ENCODE data around the gene TUBB4B.

The TUBB4B gene

DNA sequence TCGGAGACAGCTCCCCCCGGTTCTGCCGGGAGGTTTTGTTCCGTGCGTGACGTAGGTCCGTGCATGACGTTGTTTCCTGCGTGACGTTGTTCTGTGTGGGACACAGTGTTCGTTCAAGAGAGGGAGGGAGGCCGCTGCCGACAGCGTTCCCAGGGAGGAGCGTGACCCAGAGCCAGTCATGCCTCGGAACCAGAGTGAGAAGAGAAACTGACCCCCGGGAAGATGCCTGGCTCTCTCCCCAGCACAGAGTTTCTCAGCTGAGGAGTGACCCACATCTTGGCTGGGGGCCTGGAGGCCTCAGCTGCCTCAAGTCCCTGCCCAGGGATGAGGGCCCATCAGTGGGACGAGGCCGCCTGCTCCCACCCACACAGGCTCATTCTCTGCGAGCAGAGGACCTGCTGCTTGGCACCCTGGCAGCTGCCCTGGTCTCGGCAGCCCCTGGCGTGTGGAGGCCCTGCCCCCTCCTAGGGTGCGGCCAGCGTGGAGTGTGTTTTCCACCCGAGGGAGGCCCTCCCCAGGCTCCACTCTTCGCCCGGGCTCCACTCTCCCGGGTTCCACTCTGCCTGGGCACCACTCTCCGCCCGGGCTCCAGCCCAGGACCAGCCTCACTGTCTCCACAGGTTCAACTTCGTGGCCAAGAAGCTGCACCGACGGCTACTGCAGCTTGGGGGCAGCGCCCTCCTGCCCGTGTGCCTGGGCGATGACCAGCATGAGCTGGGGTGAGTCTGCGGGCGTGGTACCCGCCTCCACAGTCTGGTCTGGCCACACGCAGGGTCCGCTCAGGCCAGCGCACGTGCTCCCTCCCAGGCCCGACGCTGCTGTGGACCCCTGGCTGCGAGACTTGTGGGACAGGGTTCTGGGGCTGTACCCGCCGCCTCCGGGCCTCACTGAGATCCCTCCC lies 27.7 kb upstream of the TUBB4B start:
- DNase-seq, result no peak

DNA sequence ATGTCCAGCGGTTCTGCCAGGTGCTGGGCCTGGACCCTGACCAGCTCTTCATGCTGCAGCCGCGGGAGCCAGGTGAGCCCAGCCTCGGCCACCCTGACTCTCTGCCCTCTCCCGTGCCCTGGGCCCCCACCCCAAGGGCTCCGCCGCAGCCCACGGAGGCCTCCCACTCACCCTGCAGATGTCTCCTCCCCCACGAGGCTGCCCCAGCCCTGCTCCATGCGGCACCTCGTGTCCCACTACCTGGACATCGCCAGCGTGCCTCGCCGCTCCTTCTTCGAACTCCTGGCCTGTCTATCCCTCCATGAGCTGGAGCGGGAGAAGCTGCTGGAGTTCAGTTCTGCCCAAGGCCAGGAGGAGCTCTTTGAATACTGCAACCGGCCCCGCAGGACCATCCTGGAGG lies 26.5 kb upstream of the TUBB4B start:
- DNase-seq, result no peak

DNA sequence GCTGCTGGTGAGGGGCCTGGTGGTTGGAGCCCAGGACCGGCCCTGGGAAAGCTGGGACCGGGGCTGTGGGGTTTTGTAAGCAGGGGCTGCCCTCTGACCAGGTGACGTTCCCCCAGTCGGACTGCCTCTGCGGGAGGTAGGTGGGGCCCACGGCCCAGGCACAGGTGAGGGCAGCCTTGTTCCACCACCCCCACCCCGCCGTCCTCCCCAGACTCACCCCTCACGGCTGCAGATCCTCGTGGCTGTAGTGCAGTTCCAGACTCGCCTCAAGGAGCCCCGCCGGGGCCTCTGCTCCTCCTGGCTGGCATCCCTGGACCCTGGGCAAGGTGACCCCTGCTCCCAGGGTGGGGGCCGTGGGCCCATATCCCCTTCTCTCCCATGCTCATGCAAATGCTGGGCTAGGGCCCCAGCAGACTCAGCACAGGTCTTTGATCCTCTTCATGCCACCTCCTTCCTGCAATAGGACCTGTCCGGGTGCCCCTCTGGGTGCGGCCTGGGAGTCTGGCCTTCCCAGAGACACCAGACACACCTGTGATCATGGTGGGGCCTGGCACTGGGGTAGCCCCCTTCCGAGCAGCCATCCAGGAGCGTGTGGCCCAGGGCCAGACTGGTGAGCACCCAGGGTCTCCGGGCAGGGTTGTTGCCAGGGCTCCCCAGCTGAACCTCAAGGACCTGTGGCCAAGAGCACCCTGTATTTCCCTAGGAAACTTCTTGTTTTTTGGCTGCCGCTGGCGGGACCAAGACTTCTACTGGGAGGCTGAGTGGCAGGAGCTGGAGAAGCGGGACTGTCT lies 25.7 kb upstream of the TUBB4B start:
- DNase-seq, result no peak

DNA sequence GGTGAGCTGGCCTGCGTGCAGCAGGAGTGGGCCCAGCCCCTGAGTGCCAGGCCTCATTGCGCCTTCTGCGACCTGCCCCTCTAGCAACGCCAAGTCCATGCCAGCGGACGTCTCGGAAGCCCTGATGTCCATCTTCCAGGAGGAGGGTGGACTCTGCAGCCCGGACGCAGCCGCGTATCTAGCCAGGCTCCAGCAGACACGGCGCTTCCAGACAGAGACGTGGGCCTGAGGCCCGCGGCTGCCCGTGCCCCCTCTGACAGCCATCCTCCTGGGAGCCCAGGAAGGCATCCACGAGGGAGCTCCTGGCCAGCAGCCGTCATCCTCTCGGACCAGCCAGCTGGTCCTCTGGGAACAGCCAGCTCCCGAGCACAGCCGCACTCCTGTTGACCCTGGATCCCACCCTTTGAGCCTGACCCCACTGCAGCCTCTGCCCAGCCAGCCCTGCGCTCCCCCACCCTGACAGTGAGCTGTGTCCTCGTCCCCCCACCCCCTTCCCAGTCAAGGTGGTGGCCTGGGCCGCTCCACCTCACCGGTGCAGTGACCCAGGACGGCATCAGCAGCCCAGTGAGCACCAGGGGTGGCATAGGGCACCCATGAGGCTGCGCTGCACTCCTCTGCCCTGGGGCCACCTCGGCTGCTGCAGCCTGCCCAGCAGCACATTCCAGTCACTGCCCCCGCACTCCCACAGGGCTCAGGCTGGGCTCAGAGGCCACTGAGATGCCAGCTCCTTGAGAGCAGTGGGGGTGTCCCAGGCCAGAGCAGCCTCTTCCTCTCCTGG lies 24.7 kb upstream of the TUBB4B start:
- no peak for DNase-seq

DNA sequence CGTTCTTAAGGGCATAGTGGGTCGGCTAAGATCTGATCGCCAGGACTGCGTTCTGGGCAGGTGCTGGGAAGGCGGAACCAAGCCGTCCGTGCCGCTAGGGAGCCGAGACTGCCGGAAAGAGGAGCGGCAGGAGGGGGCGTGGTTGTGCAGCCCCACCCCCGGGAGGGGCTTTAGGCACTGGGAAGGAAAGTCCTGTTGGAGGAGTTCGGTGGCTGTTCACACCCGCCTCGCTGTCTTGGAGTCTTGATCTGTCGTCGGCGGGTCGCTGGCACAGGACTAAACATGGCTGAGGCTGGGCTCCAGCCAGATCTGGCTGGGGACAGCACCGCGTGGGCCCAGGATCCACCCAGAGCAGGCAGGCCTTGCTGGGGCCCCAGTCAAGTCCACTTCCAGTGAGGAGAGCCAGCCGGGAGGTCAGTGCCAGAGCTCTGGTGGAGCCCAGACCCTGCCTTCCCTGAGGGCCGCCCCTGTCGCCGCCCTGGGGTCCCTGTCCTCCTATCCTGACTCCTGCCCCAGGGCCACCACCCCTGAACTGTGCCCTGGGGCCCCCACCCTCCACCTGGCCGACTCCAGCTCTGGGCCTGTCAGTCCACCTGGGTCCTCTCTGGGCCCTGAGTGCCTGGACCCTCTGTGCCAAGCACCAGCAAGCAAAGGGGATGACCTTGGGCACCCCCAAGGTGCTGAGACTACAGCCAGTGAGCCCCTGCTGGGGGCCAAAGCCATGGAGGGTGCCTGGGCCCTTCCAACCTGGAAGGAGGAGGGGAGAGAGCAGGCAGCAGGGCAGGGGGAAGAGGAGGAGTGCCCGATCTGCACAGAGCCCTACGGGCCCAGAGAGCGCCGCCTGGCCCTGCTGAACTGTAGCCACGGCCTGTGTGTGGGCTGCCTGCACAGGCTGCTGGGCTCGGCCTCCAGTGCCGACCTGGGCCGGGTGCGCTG lies 23.5 kb upstream of the TUBB4B start:
- DNase-seq, result no peak

DNA sequence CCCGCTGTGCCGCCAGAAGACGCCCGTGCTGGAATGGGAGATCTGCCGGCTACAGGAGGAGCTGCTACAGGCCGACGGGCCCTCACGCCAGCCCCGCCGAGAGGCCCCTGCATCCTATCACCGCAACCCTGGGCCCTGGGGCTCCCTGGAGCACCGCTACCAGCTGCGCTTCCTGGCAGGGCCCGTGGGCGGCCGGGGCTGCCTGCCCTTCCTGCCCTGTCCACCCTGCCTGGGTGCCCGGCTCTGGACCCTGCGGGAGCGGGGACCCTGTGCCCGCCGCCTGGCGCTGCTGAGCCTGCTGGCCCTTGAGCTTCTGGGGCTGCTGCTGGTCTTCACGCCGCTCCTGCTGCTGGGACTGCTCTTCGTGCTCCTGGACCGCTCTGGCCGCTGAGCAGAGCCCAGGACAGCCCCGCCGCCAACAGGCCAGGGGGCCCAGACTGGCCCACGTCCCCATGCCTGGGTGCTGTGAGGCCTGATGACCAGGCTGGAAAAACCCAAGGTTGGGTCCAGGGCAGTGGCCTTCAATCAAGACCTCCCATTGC lies 22.8 kb upstream of the TUBB4B start:
- DNase-seq, result no peak

DNA sequence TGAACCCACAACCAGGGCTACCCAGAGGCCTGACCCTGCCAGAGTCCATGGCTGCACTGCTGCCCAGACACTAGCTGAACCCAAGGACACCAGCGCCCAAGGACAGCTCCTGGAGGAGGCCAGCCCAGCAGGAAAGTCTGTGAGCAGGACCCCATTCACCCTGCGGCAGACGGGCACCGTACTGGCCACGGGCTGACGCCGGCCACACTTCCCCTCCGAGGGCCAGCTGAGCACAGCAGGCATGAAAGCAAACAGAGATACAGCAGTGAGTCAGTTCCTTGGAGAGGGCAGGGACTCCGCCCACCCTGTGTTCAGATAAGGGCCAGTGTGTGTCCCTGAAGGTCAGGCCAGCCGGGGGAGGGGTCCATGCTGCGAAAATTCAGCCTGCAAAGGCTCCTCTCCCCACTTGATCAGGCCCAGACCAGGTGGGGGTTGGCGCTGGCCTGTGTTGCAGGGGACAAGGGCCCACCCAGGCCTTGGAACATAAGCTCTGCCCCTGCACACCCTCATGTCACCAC lies 22.3 kb upstream of the TUBB4B start:
- no peak for DNase-seq

DNA sequence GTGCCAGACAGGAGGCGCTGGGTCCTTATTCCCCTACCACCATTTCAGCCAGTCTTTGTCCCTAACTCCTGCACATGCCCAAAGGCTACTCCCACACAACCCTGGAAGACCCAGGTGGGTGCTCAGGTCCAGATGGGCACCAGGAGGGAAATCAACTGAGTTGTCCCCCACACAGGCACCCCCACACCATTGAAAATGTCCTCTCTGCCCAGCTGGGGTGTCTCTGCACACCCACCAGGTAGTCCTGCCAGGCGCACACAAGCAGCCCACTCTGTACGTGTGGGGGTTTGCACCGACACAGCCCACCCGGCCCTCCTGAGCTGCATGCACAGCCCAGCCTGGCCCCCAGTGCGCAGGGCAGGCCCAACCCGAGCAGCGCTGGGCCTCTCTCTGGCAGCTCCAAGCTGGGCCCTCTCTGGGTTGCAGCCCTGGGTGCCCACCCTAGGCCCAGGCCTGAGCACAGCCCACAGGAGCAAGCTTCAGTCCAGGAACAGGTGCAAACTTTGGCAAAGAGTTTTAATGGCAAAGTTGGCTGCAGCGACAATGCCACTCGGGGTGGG lies 21.2 kb upstream of the TUBB4B start:
- no peak for DNase-seq

DNA sequence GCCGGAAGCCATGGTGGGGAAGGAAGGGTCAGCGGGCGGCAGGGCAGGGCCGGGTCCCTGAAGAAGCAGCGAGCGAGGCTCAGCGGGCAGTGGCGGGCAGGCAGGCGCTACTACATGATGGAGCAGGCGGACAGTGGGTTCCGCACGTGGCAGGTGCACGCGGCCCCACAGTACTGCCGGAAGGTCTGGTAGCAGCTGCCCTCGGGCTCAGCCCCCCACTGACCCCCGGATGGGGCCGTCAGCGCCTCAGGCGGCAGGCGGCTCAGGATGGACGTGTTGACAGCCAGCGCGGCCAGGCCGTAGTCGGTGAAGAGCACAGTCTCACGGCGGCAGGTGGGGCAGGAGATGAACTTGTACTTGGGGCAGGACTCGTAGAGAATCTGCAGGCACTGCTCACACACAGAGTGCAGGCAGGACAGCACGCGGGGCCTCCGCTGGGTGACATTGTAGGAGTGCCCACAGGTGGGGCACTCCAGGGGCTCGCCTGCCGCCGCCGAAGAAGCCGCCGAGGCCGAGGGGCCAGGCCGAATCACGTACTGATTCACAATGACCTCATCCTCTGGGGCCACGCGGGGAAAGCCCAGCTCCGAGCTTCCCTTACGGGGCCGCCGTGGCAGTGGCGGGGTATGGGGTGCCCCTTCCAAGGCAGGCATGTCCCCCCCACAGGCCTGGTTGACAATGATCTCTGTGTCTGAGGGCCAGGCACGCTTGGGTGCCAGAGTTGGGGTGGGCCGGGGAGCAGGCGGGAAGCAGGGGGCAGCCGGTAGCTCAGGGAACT lies 20.6 kb upstream of the TUBB4B start:
- no peak for DNase-seq

DNA sequence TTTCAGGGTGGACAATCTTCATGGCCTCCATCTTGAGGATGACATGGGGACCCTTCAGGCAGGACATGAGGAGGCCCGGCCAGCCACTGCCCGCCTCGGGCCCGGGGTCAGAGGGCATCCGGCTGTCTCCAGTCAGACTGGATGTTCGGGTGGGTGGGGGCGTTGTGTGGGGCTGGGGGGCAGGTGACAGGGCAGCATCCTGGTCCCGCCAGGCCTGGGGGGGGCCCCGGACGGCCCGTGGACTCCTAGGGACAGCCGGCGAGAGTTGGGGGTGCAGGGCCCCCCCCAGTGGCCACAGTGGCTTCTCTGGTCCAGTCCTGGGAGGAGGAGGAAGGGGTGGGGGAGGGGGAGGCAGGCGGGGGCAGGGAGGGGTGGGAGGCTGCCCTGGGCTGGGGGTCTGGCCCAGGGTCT lies 20.0 kb upstream of the TUBB4B start:
- no peak for DNase-seq

DNA sequence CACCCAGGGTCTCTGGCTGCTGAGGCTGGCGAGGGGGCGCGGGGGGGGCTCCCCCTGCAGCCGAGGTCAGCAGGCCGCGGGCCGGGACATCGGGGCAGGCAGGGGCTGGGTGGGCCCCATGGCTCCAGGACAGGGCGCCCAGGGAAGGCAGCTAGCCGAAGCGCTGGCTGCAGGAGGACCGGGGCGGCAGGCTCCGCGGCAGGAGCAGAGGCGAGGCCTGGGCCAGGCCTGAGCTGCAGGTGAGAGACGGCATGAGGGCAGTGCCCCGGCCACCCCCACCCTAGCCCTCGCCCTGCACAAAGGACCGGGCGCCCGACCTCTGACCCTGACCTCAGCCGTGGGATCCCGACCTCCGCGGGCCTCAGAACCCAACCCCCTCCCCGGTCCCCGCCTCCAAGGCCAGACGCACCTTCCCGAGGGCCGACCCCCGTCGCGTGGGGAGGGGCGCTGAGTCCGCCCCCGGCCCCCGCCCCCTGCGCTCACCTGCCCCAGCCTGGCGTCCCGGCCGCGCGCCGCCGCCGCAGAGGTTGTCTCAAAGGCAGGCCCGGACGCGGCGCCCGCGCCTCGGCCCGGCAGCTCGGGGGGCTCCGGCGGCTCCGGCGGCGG lies 19.5 kb upstream of the TUBB4B start:
- DNase-seq, result no peak

DNA sequence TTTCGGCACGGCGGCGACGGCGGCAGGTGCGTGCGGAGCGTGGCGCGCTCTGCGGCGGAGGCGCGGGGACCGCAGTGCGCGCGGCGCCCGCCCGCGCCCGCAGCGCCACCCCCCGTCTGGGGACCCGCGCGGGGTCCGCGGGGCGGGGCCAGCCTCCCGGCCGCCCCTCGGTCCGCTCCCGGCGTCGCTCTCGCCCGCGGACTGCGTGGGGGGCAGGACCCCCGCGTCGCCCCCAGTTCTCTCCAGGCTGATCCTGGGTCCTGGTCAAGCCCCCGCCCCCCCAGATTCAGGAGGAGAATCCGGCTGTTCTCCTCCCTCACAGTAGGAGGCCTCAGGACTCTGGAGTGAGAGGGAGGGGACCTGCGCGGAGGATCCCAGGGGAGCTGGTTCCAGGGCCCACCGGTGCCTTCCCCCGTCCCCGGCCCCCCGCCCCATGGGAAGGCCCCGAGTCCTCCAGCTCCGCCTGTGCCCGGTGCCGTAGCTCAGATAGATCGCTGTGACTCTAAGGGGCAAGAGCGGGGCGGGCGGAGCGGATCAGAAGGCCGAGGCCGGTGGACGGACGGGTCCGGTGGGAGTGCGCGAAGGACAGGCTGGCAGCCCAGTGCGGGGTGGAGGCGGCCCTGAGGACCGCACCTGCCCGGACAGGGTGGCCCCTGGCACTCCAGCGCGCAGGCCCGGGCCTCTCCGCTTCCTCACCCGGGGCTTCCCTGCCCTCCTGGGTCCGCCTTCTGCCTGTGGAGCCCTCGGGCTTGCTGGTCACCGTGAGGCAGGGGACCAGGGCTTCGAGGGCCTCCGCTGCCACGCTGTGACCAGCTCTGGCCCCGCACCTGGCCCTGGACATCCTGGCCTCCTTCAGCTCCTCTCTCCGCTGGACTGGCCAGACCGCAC lies 18.7 kb upstream of the TUBB4B start, which contains the start of gene RNF208:
RNF208 (minus strand) TSS at position 51 of the 888 bp plus-strand sequence. CDS start 1,028 bp downstream, outside the sequence.
- DNase-seq, result no peak

DNA sequence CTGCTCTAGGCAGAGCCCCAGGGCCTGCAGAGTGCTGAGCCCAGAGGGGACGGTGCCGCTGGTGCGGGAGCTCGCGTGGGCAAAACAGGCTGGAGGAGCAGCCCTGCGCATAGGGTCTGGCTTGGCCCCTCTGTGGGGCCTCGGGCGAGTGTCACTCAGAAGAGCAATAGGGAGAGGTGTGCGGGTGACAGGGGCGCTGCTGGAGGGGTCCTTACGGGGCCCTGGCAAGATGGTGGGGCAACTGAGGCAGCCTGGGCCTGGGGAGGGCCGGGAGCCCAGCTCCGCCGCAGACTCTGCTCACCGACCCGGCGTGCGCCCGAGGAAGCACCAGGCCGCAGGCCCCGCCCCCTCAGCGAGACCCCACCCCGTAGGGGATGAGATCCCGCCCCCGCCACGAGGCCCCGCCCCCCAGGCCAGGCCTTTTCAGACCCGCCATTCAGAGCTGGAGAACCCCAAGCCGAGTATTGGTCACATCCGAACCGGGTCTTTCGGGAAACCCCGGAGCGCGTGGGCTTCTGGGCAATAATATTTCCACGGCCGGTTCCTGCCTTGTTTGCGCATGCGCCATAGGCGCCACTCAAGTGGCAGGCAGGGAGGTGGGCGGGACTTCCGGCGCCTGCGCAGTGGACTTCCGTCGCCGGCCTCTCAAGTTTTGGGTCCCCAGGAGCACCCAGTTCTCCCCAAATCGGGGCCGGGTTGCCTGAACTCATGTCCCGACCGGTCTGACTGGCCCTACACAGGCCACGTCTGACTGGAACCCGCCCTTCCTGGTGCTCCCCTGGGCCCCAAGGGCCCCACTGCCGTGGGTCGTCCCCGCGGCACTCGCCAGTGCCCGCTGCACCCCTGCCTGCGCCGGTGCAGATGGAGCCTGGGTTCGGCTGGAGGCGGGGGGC lies 17.8 kb upstream of the TUBB4B start:
- DNase-seq, result peak; percentile 98

DNA sequence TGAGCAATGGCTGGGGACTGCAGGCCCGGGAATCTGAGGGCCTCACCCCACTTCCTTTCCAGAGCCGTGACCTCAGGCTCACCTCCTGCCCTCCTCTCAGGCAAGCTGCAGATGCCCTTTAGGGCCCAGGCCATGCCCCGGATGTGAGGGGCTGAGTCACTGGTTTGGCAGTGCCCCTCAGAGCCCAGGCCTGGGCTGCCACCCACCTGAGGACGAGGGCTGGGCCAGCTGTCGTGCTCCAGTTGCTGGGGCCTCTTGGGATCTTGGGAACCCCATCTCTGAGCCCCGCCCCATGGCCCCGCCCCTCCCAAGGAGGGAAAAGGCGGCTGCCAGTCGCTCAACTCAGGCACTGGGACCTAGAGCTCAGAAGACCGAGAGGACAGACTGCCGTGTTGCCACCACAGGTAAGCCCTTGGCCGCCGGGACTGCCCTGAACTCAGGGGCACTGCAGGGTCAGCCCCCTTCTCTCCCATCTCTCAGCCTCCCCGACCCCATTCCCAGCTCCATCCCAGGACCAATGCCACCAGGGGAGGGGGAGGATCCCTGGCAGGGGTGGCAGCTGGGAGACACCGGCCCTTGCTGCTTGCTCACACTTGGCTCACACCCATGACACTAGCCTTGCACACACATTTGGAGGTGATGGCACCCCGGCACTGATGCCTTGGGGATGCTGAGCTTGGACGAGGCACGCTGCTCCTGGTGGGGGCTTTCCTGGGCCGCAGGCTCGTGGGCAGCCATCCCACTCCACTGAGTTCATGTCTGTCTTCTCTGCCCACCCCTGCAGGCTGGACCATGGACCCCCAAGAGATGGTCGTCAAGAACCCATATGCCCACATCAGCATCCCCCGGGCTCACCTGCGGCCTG lies 16.0 kb upstream of the TUBB4B start, which contains the start of gene CYSRT1:
CYSRT1 (plus strand) TSS at position 345 of the 865 bp plus-strand sequence; CDS start at position 793, 448 bp downstream.
- no peak for DNase-seq

DNA sequence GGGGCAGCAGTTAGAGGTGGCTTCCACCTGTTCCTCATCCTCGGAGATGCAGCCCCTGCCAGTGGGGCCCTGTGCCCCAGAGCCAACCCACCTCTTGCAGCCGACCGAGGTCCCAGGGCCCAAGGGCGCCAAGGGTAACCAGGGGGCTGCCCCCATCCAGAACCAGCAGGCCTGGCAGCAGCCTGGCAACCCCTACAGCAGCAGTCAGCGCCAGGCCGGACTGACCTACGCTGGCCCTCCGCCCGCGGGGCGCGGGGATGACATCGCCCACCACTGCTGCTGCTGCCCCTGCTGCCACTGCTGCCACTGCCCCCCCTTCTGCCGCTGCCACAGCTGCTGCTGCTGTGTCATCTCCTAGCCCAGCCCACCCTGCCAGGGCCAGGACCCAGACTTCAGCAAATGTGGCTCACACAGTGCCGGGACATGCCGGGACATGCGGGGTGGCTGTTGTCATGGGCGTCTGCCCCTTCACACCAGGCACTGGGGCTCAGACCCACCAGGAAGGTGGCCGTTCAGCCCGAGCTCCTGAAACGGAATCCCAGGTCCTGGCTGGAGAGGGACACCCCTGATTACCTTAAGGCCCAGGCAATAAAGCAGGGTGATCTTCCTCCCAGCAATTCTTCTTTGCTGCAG lies 15.3 kb upstream of the TUBB4B start:
- DNase-seq, result no peak

Data from left hindlimb (tissue), 1 donor.